ENCODE data around the gene RPL27A.

The RPL27A gene

DNA sequence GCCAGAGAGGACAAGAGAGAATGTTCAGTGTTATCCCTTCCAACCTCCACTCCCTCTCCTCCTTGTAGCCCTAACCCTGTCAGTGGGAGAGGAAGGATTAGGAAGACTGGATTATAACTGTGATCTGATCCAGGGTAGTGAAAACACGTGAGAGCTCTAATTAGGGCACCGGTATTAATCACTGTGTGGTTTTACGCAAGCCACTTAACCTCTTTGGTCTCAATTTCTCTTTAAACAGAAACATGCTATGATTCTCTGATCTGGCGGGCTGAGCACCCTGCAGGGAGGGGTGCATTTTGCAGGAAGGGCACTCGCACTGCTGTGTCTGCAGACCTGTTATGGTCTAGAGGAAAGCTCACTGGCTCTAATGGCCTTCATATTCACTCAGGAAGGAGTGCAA is 11.5 kb downstream of the RPL27A start:
- H3K27ac ChIP-seq, result peak overlapping the region in 6 of 21 experiments; percentile 5 to 53 (median 24)
- H3K4me3 ChIP-seq, result no peak overlapping the region

DNA sequence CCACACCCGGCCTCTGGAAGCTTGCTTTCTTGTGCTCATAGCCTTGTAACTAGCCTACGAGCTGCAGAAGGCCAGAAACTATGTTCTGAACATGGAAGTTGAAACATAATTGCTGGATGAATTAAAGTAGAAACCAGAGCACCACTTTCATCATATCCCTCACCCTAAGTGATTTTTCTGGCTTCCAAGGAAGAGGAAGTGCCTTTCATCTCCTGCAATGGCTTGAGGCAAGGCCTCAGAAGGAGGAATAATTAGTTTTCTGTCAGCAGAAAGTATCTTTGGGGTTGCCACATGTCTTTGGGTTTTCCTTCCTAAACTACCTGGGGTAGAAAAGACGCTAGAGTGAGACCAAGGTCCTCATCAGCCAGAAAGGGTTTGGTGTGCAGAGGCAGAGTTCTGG is 14.5 kb downstream of the RPL27A start:
- peak overlapping the region in 1 of 21 experiments; percentile 23 for H3K27ac ChIP-seq

DNA sequence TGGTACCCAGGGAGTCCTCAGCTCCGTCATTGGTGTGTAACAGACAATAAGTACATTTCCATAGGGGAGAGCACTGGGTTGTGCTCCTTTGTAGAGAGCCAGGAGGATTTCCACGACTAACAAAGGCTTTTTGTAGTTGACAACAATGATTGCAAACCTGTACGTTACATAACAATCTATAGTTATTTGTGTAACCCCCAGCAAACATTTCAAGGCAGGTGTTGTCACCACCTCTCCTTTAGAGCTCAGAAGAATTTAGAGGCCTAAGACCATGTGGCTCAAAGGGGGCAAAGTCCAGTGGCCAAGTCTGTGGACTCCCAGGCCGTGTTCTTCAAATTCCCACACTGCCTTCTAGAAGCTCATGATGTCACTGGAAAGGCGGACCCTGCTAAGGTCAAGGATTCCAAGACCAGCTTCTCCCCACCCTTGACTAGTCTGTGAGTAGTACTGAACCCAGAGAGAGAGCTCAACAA is 15.8 kb downstream of the RPL27A start:
- peak overlapping the region in 3 of 21 experiments; percentile 23 to 47 (median 25) for H3K27ac ChIP-seq
- H3K4me3 ChIP-seq, result no peak overlapping the region

More for the DNA sequence above, 14.5 kb downstream of the RPL27A start:
- H3K4me3 ChIP-seq, result no peak overlapping the region

DNA sequence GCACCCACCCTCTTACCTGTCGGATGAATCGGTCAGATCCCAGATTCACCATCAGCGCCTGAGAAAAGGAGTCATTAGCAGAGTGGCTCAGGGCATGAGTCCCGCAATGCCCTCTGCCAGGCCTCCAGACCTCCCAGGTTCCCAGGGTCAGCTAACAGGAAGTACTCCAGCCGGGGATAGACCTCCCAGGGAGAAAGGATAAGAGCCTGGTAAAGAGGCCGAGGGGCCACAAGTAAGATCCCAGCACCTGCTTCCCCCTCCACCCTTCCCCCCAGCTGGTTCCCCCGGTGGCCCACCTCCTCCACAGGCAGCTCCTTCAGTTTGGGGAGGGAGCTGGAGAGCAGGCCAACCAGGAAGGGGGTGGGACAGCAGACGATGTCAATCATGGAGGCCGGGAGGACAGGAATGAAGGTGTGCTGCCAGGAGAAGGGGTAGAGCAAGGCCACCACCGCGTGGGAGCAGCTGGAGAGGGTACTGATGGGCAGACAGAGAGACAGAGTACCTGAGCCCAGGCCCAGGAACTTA is 16.4 kb downstream of the RPL27A start:
- Histone ChIP-seq H3K27ac (peak overlapping the region in 7 of 21 experiments; percentile 12 to 70 (median 47)), H3K4me3 (no peak overlapping the region)

DNA sequence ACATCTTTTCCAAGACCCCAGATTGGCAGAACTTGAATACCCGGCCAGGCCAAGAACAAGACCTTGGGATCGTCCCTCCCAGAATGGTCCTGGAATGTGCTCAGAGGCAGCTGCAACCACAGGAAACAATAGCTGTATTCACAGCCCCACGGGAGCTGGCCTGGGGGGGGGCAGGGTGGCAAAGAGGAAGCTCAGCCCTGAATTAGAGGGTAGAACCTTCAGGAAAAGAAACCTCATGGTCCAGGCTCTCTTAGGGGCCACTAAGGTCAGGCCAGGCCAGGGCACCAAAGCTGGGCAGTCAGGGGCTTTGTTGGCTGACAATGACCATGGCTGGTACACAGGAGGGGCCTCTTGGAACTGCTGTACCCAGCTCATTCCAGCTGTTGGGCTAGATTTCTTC is 17.3 kb downstream of the RPL27A start:
- peak overlapping the region in 16 of 21 experiments; percentile 5 to 79 (median 46) for H3K27ac ChIP-seq
- no peak overlapping the region for H3K4me3 ChIP-seq

DNA sequence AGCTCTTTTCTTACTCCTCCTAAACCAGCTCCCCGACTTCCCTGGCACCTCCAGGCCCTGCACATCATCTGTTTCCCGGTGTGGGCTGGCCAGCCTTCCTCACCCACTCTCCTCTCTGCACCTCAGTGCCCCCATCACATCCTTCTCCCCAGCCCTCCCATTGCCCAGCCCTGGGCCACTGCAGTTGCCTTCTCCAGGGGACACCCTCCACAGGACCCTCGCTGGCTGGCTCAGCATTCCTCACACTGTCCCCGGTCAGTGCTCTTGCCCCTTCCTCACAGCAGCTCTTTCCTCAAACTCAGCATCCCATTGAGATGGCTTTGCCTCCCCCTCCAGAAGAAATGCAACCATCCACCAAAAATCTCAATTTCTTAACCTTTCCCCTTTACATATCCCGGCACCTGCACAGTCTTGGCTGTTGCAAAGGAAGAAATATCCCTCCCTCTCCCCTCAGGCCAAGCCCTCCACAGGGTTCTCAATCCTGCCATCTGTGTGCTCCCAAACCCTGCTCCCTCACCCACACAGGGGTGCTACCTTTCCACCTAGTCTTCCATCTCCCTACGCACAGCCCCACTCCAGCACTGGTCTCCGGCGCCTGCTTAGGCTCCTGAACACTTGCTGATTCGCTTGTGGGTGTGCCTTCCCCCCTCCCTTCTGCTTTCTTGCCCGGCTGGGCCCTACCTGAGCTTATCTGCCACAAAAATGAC is 19.5 kb downstream of the RPL27A start:
- peak overlapping the region in 2 of 21 experiments; percentile 7 to 20 for H3K27ac ChIP-seq

DNA sequence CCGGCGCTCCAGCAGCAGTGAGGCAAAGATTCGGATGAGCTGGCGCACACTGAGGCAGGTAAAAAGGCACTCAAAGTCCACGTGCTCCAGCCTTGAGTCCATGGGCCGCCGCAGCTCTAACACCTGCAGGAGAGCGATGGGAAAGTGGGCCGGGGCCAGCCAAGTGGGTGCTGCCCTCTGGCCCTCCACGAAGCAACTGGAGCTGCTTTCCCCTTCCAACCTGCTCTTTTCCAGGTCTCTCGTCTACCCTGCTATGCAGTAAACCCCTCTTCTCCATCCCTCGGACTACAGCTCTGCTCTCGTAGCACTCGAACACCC is 20.0 kb downstream of the RPL27A start:
- Histone ChIP-seq H3K4me3 (no peak overlapping the region), H3K27ac (no peak overlapping the region)

More for the DNA sequence above, 19.5 kb downstream of the RPL27A start:
- no peak overlapping the region for H3K4me3 ChIP-seq

DNA sequence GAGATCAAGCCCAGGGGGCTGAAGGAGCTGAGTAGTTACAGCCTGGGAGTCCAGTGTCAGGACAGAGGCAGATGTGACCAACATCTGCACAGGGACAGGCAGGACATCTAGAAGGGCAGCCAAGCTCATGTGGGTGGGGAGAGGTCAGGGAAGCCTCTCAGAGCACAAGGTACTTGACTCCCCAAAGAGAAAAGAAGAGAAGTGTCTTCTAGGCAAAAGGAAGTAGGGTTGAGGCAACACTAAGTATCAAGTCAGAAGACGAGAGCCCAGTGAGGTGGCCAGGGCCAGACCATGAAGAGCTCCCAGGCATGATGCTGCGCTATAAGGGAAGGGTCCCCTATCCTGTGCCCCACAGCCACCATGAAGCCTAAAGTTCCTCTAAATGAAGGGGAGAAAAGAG is 21.5 kb downstream of the RPL27A start:
- Histone ChIP-seq H3K27ac (peak overlapping the region in 3 of 21 experiments; percentile 6 to 32 (median 22)), H3K4me3 (no peak overlapping the region)

DNA sequence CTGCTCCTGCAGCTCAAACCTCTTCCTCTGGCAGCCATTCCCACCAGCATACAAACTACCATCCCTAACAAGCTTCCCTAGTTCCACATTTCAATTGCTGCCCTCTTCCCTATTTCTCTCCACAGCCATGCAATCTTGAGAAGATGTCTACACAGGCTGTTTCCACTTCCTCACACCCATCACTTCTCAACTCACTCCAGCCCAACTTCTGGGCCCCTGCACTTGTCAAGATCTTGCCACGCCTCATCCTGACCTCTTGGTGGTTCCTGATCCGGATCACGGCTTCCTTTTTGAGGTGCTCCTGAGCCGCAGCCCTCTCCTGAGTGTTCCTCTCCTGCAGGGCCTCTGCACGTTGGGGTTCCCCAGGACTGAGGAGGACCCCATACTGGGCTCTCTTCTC is 22.6 kb downstream of the RPL27A start:
- H3K4me3 ChIP-seq, result no peak overlapping the region
- peak overlapping the region in 1 of 21 experiments; percentile 9 for H3K27ac ChIP-seq

DNA sequence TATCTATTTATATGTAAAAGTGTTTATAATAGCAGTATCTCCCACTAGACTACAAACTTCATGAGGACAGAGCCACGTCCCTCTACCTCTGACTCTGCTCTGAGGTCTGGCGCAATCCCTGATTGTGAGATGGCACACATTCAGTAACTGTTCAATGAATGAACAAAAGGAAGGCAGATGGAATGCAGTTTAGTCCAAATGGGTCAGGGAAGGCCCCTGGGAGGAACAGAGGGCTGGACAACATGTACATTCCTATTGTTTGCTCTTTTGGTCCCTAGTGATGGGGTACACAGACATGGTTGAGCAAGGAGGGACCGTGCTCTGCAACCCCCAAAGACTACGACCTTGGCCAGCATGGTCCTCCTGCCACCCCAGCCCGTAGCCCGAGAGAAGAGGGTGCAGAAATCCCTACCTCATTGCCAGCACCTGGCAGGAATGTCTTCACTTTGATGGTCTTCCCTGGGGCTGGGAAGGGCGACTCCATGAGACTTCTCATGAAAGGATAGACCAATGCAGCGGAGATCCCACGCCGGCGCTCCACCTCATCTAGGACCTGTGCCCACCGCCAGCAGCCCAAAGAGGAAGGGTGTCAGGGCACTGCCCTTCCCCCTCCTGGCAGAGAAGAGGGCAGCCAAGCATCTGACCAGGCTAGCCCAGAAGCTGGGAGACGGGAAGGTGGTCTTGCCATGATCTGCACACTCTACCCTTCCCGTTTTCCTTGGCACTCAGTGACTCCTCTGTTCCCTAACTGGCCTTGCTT is 24.3 kb downstream of the RPL27A start:
- H3K27ac ChIP-seq, result peak overlapping the region in 8 of 21 experiments; percentile 46 to 78 (median 69)
- no peak overlapping the region for H3K4me3 ChIP-seq

DNA sequence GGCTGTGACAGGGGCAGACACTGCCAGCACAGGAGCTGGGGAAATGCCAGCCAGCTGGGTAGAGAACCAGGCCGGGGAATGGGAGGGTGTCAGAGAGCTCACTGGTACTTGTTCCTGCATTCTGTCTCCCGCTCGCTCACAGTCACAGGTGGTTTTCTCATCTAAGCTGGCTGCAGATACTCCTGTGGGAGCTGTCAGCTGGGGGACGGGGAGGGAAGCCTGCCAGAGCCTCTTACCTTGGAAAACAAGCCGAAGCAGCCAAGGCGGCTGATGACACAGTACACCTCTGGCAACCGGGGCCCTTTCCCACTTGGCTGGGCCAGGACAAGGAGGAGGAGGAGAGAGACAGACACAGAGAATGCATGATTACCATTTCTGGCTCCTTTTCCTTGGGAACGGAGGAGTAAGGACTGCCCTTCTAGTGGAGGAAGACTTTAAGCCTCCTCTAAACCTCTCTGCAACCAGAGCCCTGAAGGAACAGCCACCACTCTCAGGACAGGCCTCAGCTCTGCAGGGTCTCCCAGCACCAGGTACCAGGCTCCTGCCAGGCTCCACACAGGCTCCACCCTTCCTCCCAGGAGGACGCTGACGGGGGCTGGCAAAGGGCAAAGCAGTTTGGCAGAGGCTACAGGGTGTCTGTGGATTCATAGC is 25.1 kb downstream of the RPL27A start:
- no peak overlapping the region for H3K4me3 ChIP-seq
- H3K27ac ChIP-seq, result peak overlapping the region in 15 of 21 experiments; percentile 12 to 78 (median 61)

DNA sequence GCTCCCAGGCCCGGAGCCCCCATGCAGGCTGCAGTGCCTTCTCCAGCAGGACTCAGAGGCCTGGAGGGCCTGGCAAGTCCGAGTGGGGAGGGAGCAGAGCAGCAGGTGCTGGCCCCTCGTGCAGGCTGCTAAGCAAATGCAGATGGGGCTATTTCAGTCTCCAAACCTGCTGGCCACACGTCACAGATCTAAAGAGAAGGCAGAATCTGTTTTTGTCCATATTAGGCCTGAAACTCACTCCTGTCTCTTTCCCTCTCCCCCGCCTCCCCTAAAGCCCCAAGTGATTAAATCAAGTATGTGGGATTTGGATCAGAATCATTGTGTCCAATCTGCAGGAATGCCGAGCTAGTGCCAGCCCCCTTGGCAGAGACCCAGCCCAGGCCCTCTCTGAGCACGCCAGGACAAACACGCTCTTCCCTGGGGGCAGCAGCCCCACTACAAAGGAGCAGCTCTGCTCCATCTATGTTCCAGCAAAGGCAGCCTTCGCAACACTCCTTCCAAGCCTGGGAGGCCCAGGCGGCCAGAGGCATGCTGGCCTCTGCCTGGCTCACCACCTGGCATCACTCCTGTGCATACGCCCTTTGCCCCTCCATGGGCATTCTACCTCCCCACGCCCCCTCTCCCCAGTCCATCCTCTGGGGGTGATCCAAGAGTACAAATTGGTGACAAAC is 26.5 kb downstream of the RPL27A start:
- Histone ChIP-seq H3K27ac (peak overlapping the region in 15 of 21 experiments; percentile 1 to 78 (median 61)), H3K4me3 (no peak overlapping the region)

DNA sequence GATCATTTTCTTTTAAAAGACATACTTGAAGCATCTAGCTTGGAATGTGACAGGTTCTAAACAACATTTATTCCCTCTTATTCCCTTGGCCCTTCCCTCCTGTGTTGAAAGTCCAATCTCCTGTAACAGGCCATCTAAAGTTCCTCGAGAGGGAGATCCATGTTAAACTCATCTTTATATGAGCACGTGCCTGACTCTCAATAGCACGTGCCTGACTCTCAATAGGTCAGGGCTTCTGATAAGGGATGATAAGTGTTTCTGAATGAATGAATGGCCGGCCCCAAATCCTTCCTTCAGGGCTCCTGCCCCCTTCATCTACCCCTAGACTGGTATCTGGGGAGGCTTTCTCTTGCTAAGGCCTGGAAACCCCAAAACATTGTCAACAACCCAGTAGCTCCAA is 27.2 kb downstream of the RPL27A start:
- Histone ChIP-seq H3K27ac (peak overlapping the region in 10 of 21 experiments; percentile 26 to 78 (median 62)), H3K4me3 (no peak overlapping the region)

DNA sequence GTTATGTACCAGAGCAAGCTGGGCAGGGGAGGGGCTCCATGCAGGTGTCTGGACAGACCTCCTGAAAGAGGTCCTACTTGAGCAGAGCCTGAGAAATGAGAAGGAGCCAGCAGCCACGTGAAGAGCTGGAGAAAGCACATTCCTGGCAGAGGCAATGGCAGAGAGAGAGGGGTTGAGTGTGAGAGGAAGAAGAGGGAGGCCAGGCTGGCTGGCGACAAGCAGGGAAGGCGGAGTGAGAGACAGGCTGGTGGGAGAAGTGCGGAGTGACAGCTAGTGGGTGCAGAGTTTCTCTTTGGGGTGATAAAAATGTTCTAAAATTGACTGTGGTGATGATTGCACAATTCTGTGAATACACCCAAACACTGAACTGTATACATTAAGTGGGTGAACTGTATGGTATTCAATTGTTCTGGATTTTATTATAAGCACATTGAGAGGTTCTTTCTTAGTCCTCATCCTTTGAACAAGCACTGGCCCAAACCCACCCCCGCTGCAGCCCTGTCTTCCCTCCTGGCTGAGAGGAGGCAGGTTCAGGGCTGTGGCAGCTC is 29.4 kb downstream of the RPL27A start:
- Histone ChIP-seq H3K27ac (no peak overlapping the region), H3K4me3 (no peak overlapping the region)

DNA sequence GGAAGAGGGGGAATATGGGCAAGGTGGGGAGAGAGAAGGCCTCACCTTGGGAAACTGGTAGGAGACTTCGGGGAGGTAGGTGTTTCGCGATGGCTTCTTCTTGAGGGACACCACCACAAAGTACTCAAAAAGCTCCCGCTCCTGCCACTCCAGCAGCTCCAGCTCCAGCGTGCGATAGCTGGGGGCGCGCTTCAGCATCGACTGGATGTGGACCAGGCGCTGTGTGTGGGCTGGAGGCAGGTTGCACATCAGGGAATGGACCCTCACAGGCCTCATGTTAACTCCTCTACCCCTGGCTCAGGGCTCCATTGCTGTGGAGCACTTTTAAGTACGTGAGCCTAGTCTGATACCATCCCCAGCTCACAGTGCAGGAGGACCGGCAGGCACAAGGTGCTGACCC is 29.9 kb downstream of the RPL27A start:
- H3K27ac ChIP-seq, result peak overlapping the region in 1 of 21 experiments; percentile 31
- no peak overlapping the region for H3K4me3 ChIP-seq

DNA sequence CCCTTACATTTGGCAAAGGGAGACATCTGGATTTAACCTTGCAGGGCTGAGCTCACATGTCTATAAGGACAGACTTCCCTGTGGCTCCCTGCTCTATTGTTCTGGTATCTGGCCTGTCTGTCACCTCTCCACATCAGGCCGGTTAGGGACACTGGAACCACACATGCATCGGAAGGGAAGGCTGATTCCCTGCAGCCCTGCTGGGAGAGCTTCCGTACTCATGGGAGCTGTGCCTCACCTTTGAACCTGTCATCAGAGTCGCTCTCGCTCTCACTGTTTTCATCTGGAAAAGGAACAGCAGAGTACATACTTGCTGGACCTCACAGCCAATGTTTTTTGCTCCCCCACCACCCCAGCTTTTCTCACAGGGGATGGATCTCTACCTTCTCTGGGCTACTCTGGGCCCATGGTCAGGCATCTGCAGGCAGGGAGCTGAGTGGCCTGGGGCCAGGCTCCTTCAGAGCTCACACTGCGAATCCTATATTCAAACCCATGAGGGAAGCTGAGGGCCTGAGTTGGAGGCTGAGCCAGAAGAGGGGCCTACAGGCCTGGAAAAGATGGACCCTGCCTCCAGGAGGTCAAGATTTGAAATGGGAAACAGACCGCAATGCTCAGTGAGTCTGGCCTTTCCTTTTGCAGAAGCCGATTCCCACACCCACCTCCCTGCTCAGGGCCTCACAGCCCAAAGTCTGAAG is 31.3 kb downstream of the RPL27A start:
- H3K27ac ChIP-seq, result peak overlapping the region in 11 of 21 experiments; percentile 3 to 60 (median 45)
- no peak overlapping the region for H3K4me3 ChIP-seq

DNA sequence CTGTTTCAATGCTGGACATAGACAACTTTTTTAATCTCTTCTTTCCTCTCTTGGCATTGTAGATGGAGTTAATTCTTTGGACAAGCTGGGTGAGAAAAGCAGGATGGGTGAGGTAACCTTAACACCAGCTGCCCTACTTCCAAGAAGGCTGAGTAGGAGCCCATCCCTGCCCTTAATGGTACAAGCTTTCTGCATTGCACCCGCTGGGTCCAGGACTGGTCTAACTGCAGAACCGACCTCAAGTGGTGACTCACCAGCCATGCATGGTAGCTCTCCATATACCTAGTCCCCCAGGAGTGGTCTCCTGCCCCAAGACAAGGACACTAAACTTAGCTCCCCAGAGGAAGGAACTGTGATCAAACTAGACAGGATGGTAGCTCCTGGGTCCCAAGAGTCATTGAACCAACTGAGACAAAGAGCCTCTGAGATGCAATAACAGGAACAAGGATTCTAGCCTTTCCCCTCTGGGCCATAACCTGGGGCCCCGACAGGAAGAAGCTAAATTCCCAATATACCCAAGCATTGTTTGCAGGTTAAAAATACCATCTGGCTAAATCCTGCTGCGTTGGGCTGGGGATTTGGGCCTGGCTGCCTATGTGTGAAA is 32.1 kb downstream of the RPL27A start:
- H3K4me3 ChIP-seq, result no peak overlapping the region
- H3K27ac ChIP-seq, result peak overlapping the region in 10 of 21 experiments; percentile 3 to 60 (median 44)

DNA sequence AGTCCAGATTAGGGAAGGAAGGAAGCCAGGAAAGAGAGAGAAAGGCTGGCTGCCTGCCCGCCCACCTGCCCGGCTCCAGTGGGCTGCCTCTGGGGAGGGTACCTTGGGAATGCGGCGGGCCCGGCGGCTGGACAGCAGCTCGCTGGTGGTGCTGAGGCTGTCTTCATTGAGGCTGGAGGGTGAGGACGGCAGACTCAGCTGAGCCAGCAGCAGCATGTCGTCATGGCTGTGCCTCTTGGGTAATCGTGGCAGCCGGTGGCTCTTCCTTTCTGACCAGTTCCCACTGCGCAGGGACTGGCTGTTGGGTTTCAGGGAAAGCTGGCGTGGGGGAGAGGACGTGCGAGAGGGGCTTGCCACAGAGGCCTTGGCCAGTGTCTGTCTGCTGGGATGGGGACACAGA is 32.9 kb downstream of the RPL27A start:
- H3K4me3 ChIP-seq, result no peak overlapping the region
- peak overlapping the region in 8 of 21 experiments; percentile 3 to 65 (median 30) for H3K27ac ChIP-seq

Measured in skin epidermis (tissue), 12 donors.